SK-MEL-5 (cell line): ENCODE results near the gene USP32. TPM values are rescaled to one million over a fixed set of nuclear protein-coding genes. Genes with fewer than 3 reads are reported as not detected.

Source experiments
- DNase-seq: peaks from one replicate; pipeline ENCODE4 v3.0.0-alpha.2; 2016; ENCODE audit warnings: low read depth, low spot score
- in situ Hi-C: cut with HindIII; loops from 2 replicates; pipeline ENCODE4 v1.10.0; 2016; ENCODE audit warnings: low sequenced_read_pairs, high pct_unique_total_duplicates, low pct_unique_long_range_greater_than_20kb
- total RNA-seq: library from RNA; depleted of rRNA; stranded (reverse); fragments of >200 nt; shearing (Covaris generic); gene quantifications from 2 replicates; pipeline ENCODE4 v1.2.3, GENCODE V29; 2014

The USP32 gene
- total RNA-seq, 1 experiment from 2014 or later = 167 TPM

- no peak for DNase-seq
- in situ Hi-C loops = no loop called here
These were observed 94.1 kb downstream of the USP32 start for GRCh38 chr17:60297760-60298401.

GRCh38 chr17:60296177-60296576, 95.8 kb downstream of the USP32 start:
- no peak for DNase-seq
- in situ Hi-C loops = no loop called here

- no peak for DNase-seq
- in situ Hi-C loops = no loop called here
These were observed 98.2 kb downstream of the USP32 start for GRCh38 chr17:60293580-60294335.

GRCh38 chr17:60292697-60293096, 99.2 kb downstream of the USP32 start:
- in situ Hi-C loops = no loop called here
- no peak for DNase-seq

- DNase-seq = no peak
- in situ Hi-C loops = no loop called here
These were observed 107.2 kb downstream of the USP32 start for GRCh38 chr17:60284709-60285108.

GRCh38 chr17:60283816-60284215, 108.1 kb downstream of the USP32 start:
- no peak for DNase-seq
- in situ Hi-C loops = no loop called here

GRCh38 chr17:60280673-60281072, 111.3 kb downstream of the USP32 start:
- in situ Hi-C loops = no loop called here
- DNase-seq = no peak

- in situ Hi-C loops = no loop called here
- DNase-seq = no peak
These were observed 113.7 kb downstream of the USP32 start for GRCh38 chr17:60278237-60278636.

GRCh38 chr17:60277258-60277657, 114.7 kb downstream of the USP32 start:
- in situ Hi-C loops = no loop called here
- no peak for DNase-seq

- in situ Hi-C loops = no loop called here
- no peak for DNase-seq
These were observed 122.5 kb downstream of the USP32 start for GRCh38 chr17:60269417-60269816.

- in situ Hi-C loops = no loop called here
- DNase-seq = no peak
These were observed 131.4 kb downstream of the USP32 start for GRCh38 chr17:60260540-60260939.

GRCh38 chr17:60258313-60258712, 133.6 kb downstream of the USP32 start:
- in situ Hi-C loops = no loop called here
- no peak for DNase-seq

- in situ Hi-C loops = no loop called here
- DNase-seq = no peak
These were observed 135.8 kb downstream of the USP32 start for GRCh38 chr17:60256174-60256573.

GRCh38 chr17:60253048-60253447, 138.9 kb downstream of the USP32 start:
- in situ Hi-C loops = no loop called here
- DNase-seq = no peak

GRCh38 chr17:60252459-60252858, 139.5 kb downstream of the USP32 start:
- in situ Hi-C loops = no loop called here
- no peak for DNase-seq

GRCh38 chr17:60249290-60249826, 142.6 kb downstream of the USP32 start:
- in situ Hi-C loops = no loop called here

GRCh38 chr17:60248618-60249289, 143.2 kb downstream of the USP32 start:
- peak; percentile 50 for DNase-seq
- in situ Hi-C loops = no loop called here

More at GRCh38 chr17:60249290-60249826, 142.6 kb downstream of the USP32 start:
- no peak for DNase-seq

- peak; percentile 68 for DNase-seq
- in situ Hi-C loops = no loop called here
These were observed 144.0 kb downstream of the USP32 start for GRCh38 chr17:60247836-60248461.
